HFFc6 (cell line): Measurements from ENCODE around the gene SEZ6. TPM values are rescaled to one million over a fixed set of nuclear protein-coding genes. Genes with fewer than 3 reads are reported as not detected.

Source experiments
- DNase-seq: peaks from one replicate; pipeline ENCODE4 v3.0.0-alpha.2; 2018
- H3K27ac Mint-ChIP-seq: 2 replicates; pipeline ENCODE4 v1.8.0; 2020; ENCODE audit warnings: mild to moderate bottlenecking, mixed read lengths
- H3K27me3 Mint-ChIP-seq: 2 replicates; pipeline ENCODE4 v1.8.0; 2021; ENCODE audit warnings: mild to moderate bottlenecking, moderate library complexity, mixed read lengths; ENCODE audit not compliant: insufficient read depth
- H3K36me3 Mint-ChIP-seq: 2 replicates; pipeline ENCODE4 v1.8.0; 2021; ENCODE audit warnings: low read depth, mixed read lengths
- H3K4me1 Mint-ChIP-seq: 2 replicates; pipeline ENCODE4 v1.8.0; 2020; ENCODE audit warnings: low read depth, mixed read lengths
- H3K4me3 Mint-ChIP-seq: 2 replicates; pipeline ENCODE4 v1.8.0; 2020; ENCODE audit warnings: mild to moderate bottlenecking, moderate library complexity, mixed read lengths
- H3K9me3 Mint-ChIP-seq: 2 replicates; pipeline ENCODE4 v1.8.0; 2020; ENCODE audit warnings: mild to moderate bottlenecking, mixed read lengths
- total RNA-seq, 6 experiments: library from RNA; stranded (reverse); fragmentation: NEBNext Ultra II Directional; extraction: Animal tissue kit (Norgen Biotek cat#: 25700); gene quantifications; 2 replicates in 1 of 6; 3 replicates in 5 of 6; pipeline ENCODE4 v1.2.3, GENCODE V29; 2021
- TF ChIP-seq, protein P1 (sequence below): fragments of 200-600 bp; sonication (generic); IDR thresholded peaks from 2 replicates; pipeline ENCODE4 v1.5.0; 2021; ENCODE audit warnings: antibody characterized with exemption, mild to moderate bottlenecking

Gene SEZ6
- total RNA-seq, 6 experiments from 2014 or later = not detected

DNA sequence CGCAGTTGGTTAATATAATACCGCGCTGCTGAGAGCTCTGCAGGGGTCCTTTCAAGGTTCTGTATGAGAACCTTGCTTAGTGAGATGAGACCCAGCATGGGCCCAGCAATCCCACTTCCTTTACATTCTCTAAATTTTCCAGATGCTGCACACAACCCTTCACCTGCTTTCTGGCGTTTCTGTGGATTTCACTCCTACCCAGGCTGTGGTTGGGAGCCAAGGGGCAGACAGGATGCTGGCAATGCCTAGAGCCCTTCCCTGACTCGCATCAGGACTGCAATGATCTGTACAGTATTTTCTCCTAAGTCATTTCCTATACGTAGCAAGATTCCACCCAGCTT, 27.0 kb upstream of the SEZ6 start:
- Mint-ChIP-seq H3K27me3 (peaks cover 52% of the 10 kb centered on the region), H3K9me3 (peaks cover 25% of the 10 kb centered on the region), H3K36me3 (peaks cover 13% of the 10 kb centered on the region), H3K27ac (no peak overlapping the region), H3K4me3 (no peak overlapping the region), H3K4me1 (no peaks in the 10 kb centered on the region)
- TF ChIP-seq, protein P1, sequence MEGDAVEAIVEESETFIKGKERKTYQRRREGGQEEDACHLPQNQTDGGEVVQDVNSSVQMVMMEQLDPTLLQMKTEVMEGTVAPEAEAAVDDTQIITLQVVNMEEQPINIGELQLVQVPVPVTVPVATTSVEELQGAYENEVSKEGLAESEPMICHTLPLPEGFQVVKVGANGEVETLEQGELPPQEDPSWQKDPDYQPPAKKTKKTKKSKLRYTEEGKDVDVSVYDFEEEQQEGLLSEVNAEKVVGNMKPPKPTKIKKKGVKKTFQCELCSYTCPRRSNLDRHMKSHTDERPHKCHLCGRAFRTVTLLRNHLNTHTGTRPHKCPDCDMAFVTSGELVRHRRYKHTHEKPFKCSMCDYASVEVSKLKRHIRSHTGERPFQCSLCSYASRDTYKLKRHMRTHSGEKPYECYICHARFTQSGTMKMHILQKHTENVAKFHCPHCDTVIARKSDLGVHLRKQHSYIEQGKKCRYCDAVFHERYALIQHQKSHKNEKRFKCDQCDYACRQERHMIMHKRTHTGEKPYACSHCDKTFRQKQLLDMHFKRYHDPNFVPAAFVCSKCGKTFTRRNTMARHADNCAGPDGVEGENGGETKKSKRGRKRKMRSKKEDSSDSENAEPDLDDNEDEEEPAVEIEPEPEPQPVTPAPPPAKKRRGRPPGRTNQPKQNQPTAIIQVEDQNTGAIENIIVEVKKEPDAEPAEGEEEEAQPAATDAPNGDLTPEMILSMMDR = no peak
- DNase-seq = no peak

DNA sequence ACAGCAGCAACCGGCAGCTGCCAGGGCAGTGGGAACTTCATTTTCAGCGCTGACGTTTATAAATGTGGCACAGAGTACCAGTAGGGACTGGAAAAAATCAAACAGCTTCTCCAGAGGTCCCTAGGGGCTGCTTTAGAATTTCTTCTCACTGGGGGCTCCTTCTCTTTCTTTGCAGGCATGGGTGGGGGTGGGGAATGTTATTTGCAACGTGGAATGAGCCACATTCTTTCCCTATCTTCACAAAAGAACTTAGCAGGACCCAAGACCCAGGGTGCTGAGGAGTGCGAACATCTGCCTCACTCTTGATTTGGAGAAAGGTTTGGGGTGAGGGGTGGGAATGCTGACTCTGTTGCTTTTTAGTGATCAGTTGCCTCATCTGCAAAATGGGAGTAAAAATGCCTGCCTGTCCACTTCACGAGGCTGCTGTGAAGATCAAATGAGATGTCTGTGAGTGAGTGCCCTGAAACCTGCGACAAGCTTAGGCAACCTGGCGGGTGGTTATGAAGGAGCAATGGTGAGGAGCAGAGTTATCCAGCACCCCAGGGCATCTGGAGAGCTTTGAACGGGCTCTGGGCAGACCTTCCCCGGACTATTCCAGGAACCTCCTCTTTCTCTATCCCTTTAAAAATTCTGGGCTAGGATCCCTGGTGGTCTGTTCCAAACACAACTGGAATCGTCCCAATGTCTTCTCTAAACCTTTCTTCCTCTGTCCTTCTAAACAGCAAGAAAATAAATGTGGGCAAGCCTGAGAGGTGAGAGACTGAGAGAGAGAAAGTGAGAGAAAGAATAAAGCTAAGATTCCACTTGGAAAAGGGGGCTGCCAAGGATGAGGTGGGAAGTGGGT, 26.4 kb upstream of the SEZ6 start:
- peaks cover 25% of the 10 kb centered on the region for H3K9me3 Mint-ChIP-seq
- no peak overlapping the region for H3K27ac Mint-ChIP-seq
- TF ChIP-seq, protein P1 = no peak
- peaks cover 13% of the 10 kb centered on the region for H3K36me3 Mint-ChIP-seq
- H3K27me3 Mint-ChIP-seq = peaks cover 53% of the 10 kb centered on the region
- H3K4me3 Mint-ChIP-seq = no peak overlapping the region
- no peak for DNase-seq
- no peaks in the 10 kb centered on the region for H3K4me1 Mint-ChIP-seq

DNA sequence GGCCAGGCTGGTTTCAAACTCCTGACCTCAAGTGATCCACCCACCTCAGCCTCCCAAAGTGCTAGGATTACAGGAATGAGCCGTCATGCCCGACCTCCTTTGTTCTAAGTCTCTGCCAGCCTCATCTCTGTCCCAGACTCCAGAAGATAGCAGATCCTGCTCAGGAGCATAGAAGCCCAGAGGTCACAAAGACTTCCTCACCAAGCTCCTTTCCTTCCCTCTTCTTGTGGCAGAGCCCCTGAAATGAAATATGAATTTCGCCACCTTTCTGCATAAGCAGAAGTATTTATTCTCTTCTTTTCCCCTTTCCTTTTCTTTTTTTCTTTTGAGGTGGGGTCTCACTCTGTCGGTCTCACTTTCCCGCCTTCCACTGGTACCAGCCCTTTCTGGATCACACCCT, 25.7 kb upstream of the SEZ6 start:
- TF ChIP-seq, protein P1 = no peak
- peaks cover 59% of the 10 kb centered on the region for H3K27me3 Mint-ChIP-seq
- no peak for DNase-seq
- H3K27ac Mint-ChIP-seq = no peak overlapping the region
- H3K9me3 Mint-ChIP-seq = peaks cover 25% of the 10 kb centered on the region
- H3K4me3 Mint-ChIP-seq = no peak overlapping the region
- no peaks in the 10 kb centered on the region for H3K4me1 Mint-ChIP-seq
- H3K36me3 Mint-ChIP-seq = peaks cover 13% of the 10 kb centered on the region

DNA sequence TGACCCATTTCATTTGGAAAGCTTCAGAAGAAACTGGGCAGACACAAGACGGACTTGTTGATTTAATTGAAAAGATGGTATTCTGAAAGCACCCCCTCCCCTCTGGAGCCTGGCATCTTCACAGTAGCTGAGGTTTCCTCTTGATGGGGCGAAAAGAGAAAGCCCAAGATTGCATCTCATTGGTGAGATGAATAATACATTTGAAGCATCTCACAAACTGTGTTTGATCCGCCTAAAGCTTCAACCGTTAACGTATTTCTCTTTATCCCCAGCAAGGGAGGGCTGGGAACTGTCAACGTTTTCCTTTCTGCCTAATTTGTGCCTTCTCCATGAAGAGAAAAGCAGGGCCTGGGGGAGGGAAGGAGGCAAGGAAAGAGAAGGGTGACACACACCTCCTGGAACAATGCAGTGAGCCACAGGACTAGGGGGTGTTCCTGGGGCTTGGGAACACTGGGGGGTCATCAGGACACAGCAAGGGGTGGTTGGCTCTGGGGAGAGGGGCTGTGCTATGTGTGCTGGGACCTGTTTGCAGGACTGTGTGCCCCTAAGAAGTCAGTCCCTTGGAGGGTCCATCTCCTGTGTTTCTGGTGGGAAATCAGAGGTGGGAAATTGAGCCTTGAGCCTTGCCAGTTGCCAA, 18.6 kb upstream of the SEZ6 start:
- H3K27ac Mint-ChIP-seq = no peak overlapping the region
- H3K4me1 Mint-ChIP-seq = no peaks in the 10 kb centered on the region
- no peak for DNase-seq
- TF ChIP-seq, protein P1 = no peak
- H3K9me3 Mint-ChIP-seq = no peaks in the 10 kb centered on the region
- no peaks in the 10 kb centered on the region for H3K36me3 Mint-ChIP-seq
- no peak overlapping the region for H3K4me3 Mint-ChIP-seq
- peaks cover 66% of the 10 kb centered on the region for H3K27me3 Mint-ChIP-seq

DNA sequence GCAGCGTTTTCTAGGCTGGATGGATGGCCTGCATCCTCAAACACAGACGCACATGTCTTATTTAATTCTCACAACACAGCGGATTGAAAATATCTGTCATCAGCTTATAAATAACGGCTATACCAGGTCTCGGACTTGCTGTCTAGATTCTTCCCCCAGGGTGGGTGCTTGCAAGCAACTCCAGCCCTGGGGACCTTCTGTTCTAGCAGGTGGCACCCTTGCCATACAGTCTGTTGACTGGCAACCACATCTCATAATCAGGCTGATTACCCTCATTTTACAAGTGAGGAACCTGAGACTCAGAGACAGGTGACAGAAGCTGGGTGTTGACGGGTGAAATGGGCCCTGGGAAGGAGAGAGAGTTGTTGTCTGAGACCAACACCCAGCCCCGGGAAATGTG, 16.2 kb upstream of the SEZ6 start:
- DNase-seq = no peak
- H3K9me3 Mint-ChIP-seq = no peaks in the 10 kb centered on the region
- no peak overlapping the region for H3K4me3 Mint-ChIP-seq
- no peaks in the 10 kb centered on the region for H3K4me1 Mint-ChIP-seq
- no peak overlapping the region for H3K27ac Mint-ChIP-seq
- H3K36me3 Mint-ChIP-seq = no peaks in the 10 kb centered on the region
- TF ChIP-seq, protein P1 = no peak
- H3K27me3 Mint-ChIP-seq = peaks cover 78% of the 10 kb centered on the region
